Cardiac fibroblast (primary cell): ENCODE results near the gene MEF2C.

Experiments used
- DNase-seq, 2 donors: peaks; one replicate each; pipeline versions ENCODE4 v3.0.0 to v3.0.0-alpha.2; 2010; ENCODE audit warnings: low read depth in 2 of 2
- H3K4me3 ChIP-seq, 2 donors: replicated peaks in 1 of 2; 1 replicate in 1 of 2; 2 replicates in 1 of 2; pipeline ENCODE4 v1.5.1; 2011; ENCODE audit warnings: low read depth in 2 of 2, low read length in 2 of 2, mild to moderate bottlenecking in 2 of 2, moderate library complexity in 1 of 2
- CTCF ChIP-seq: IDR thresholded peaks from one replicate; pipeline ENCODE4 v1.5.1; 2011; ENCODE audit warnings: low read depth, mild to moderate bottlenecking, low read length, inconsistent platforms

Gene MEF2C

GRCh38 chr5:88675708-88676636 lies 207.0 kb downstream of the MEF2C start:
- DNase-seq = peak; percentile 37 to 53
- no peak for TF ChIP-seq CTCF
- H3K4me3 ChIP-seq = no peak overlapping the region

GRCh38 chr5:88675168-88675707 lies 207.7 kb downstream of the MEF2C start:
- DNase-seq = no peak
- no peak overlapping the region for H3K4me3 ChIP-seq
- no peak for TF ChIP-seq CTCF

GRCh38 chr5:88674356-88675167 lies 208.4 kb downstream of the MEF2C start:
- peak in 1 of 2 donors; percentile 28 for DNase-seq
- TF ChIP-seq CTCF = no peak
- H3K4me3 ChIP-seq = peak overlapping the region; percentile 19 to 33

GRCh38 chr5:88673253-88674105 lies 209.5 kb downstream of the MEF2C start:
- no peak for DNase-seq
- TF ChIP-seq CTCF = no peak
- no peak overlapping the region for H3K4me3 ChIP-seq

GRCh38 chr5:88672644-88673252 lies 210.2 kb downstream of the MEF2C start:
- DNase-seq = no peak
- no peak for TF ChIP-seq CTCF
- no peak overlapping the region for H3K4me3 ChIP-seq
